ENCODE measurements around the gene TMEM154. TPM values are rescaled to one million over a fixed set of nuclear protein-coding genes. Genes with fewer than 3 reads are reported as not detected.

Gene TMEM154
- total and polyA plus RNA-seq, 12 donors, result 0.10 to 3.6 (median 0.33) TPM; not detected in 1

GRCh38 chr4:152689615-152690501, 10.1 kb upstream of the TMEM154 start:
- H3K27me3 ChIP-seq, result no peaks in the 10 kb centered on the region
- no peaks in the 10 kb centered on the region for H3K9me3 ChIP-seq (replicated peaks in 1 of 3)
- H3K36me3 ChIP-seq (replicated peaks in 1 of 2), result no peaks in the 10 kb centered on the region
- H3K4me3 ChIP-seq, result no peak overlapping the region
- intact Hi-C loops (cut with DNase I), result no loop called here
- no peaks in the 10 kb centered on the region for H3K4me1 ChIP-seq (replicated peaks in 1 of 2)
- H3K27ac ChIP-seq, result no peak overlapping the region
- no peak for DNase-seq
- 79 to 83% (median 81%) methylated on average over 7 of the region's 7 CpGs for WGBS, 4 donors
- TF ChIP-seq POLR2A (IDR thresholded peaks at IDR 0.05) (no peak), CTCF (IDR thresholded peaks at IDR 0.05) (no peak)

- no peak for DNase-seq
- no peaks in the 10 kb centered on the region for H3K9me3 ChIP-seq (replicated peaks in 1 of 3)
- WGBS, 4 donors, result 58 to 79% (median 77%) methylated on average over 2 of the region's 2 CpGs
- H3K36me3 ChIP-seq (replicated peaks in 1 of 2), result no peaks in the 10 kb centered on the region
- intact Hi-C loops (cut with DNase I), result no loop called here
- H3K27ac ChIP-seq, result no peak overlapping the region
- no peaks in the 10 kb centered on the region for H3K4me1 ChIP-seq (replicated peaks in 1 of 2)
- H3K27me3 ChIP-seq, result no peaks in the 10 kb centered on the region
- no peak overlapping the region for H3K4me3 ChIP-seq
- TF ChIP-seq CTCF (IDR thresholded peaks at IDR 0.05) (no peak), POLR2A (IDR thresholded peaks at IDR 0.05) (no peak)
Observed at GRCh38 chr4:152687974-152688599, 8.3 kb upstream of the TMEM154 start.

- H3K4me1 ChIP-seq (replicated peaks in 1 of 2), result no peaks in the 10 kb centered on the region
- WGBS, 4 donors, result 71 to 83% (median 79%) methylated on average over 7 to 8 of the region's 8 CpGs
- intact Hi-C loops (cut with DNase I), result no loop called here
- no peak overlapping the region for H3K4me3 ChIP-seq
- no peak for TF ChIP-seq POLR2A (IDR thresholded peaks at IDR 0.05)
- no peak for TF ChIP-seq CTCF (IDR thresholded peaks at IDR 0.05)
- H3K27me3 ChIP-seq, result no peaks in the 10 kb centered on the region
- H3K9me3 ChIP-seq (replicated peaks in 1 of 3), result no peaks in the 10 kb centered on the region
- H3K36me3 ChIP-seq (replicated peaks in 1 of 2), result no peaks in the 10 kb centered on the region
- no peak for DNase-seq
- no peak overlapping the region for H3K27ac ChIP-seq
Observed at GRCh38 chr4:152686452-152687013, 6.7 kb upstream of the TMEM154 start.

- Histone ChIP-seq H3K27me3 (no peaks in the 10 kb centered on the region), H3K4me1 (replicated peaks in 1 of 2) (no peaks in the 10 kb centered on the region), H3K9me3 (replicated peaks in 1 of 3) (no peaks in the 10 kb centered on the region), H3K27ac (no peak overlapping the region), H3K4me3 (no peak overlapping the region), H3K36me3 (replicated peaks in 1 of 2) (no peaks in the 10 kb centered on the region)
- TF ChIP-seq POLR2A (IDR thresholded peaks at IDR 0.05) (no peak), CTCF (IDR thresholded peaks at IDR 0.05) (no peak)
- DNase-seq, result no peak
- 65 to 85% (median 69%) methylated on average over 2 of the region's 2 CpGs for WGBS, 4 donors
- intact Hi-C loops (cut with DNase I), result no loop called here
Observed at GRCh38 chr4:152684587-152684986, 4.8 kb upstream of the TMEM154 start.
